HFFc6 (cell line): ENCODE results near the gene CUX1. TPM values are rescaled to one million over a fixed set of nuclear protein-coding genes. Genes with fewer than 3 reads are reported as not detected.
"Not testable (repeated sequence)": the region's sequence is repeated elsewhere in the genome, so short reads cannot be mapped to it uniquely, and the experiment has no call there.

Source experiments
- DNase-seq: peaks from one replicate; pipeline ENCODE4 v3.0.0-alpha.2; 2018
- H3K27ac Mint-ChIP-seq: 2 replicates; pipeline ENCODE4 v1.8.0; 2020; ENCODE audit warnings: mild to moderate bottlenecking, mixed read lengths
- H3K27me3 Mint-ChIP-seq: 2 replicates; pipeline ENCODE4 v1.8.0; 2021; ENCODE audit warnings: mild to moderate bottlenecking, moderate library complexity, mixed read lengths; ENCODE audit not compliant: insufficient read depth
- H3K36me3 Mint-ChIP-seq: 2 replicates; pipeline ENCODE4 v1.8.0; 2021; ENCODE audit warnings: low read depth, mixed read lengths
- H3K4me1 Mint-ChIP-seq: 2 replicates; pipeline ENCODE4 v1.8.0; 2020; ENCODE audit warnings: low read depth, mixed read lengths
- H3K4me3 Mint-ChIP-seq: 2 replicates; pipeline ENCODE4 v1.8.0; 2020; ENCODE audit warnings: mild to moderate bottlenecking, moderate library complexity, mixed read lengths
- H3K9me3 Mint-ChIP-seq: 2 replicates; pipeline ENCODE4 v1.8.0; 2020; ENCODE audit warnings: mild to moderate bottlenecking, mixed read lengths
- total RNA-seq, 6 experiments: library from RNA; stranded (reverse); fragmentation: NEBNext Ultra II Directional; extraction: Animal tissue kit (Norgen Biotek cat#: 25700); gene quantifications; 2 replicates in 1 of 6; 3 replicates in 5 of 6; pipeline ENCODE4 v1.2.3, GENCODE V29; 2021
- TF ChIP-seq, protein P1 (sequence below): fragments of 200-600 bp; sonication (generic); IDR thresholded peaks from 2 replicates; pipeline ENCODE4 v1.5.0; 2021; ENCODE audit warnings: antibody characterized with exemption, mild to moderate bottlenecking

The CUX1 gene
- total RNA-seq, 6 experiments from 2014 or later, result 46.9 to 64.2 (median 51.6) TPM

DNA sequence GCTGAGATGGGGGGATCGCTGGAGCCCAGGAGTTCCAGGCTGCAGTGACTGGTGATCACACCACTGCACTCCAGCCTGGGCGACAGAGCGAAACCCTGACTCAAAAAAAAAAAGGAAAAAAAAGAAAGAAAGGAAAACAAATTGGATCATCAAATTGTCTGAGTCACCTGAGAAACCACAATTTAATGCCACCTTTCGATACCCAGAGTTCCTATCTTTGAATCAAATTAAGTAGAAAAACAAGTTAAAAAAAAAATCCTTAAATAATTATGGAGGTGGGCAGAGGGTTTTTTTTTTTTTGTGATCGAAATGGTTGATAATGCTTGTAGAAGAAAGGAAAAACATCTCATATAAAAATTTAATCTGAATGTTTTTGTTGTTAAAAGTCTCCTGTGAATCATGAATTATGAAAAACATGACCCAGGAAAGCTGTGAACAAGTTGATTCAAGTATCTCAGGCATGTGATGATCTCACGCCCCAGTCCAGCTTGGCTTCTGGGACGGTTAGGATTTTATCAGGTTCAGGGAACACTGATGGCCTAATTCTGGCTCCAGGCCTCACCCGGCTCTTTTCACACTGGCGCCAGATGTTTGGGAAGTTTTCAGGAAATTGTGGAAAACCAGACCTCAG is 25.3 kb upstream of the CUX1 start:
- peaks cover 8% of the 10 kb centered on the region; the same call in 1 of the 2 replicates for H3K4me1 Mint-ChIP-seq
- peaks cover 19% of the 10 kb centered on the region for H3K27me3 Mint-ChIP-seq
- H3K36me3 Mint-ChIP-seq, result no peaks in the 10 kb centered on the region
- peak; percentile 45 for DNase-seq
- TF ChIP-seq, protein P1, sequence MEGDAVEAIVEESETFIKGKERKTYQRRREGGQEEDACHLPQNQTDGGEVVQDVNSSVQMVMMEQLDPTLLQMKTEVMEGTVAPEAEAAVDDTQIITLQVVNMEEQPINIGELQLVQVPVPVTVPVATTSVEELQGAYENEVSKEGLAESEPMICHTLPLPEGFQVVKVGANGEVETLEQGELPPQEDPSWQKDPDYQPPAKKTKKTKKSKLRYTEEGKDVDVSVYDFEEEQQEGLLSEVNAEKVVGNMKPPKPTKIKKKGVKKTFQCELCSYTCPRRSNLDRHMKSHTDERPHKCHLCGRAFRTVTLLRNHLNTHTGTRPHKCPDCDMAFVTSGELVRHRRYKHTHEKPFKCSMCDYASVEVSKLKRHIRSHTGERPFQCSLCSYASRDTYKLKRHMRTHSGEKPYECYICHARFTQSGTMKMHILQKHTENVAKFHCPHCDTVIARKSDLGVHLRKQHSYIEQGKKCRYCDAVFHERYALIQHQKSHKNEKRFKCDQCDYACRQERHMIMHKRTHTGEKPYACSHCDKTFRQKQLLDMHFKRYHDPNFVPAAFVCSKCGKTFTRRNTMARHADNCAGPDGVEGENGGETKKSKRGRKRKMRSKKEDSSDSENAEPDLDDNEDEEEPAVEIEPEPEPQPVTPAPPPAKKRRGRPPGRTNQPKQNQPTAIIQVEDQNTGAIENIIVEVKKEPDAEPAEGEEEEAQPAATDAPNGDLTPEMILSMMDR, result no peak
- H3K4me3 Mint-ChIP-seq, result no peak overlapping the region
- no peak overlapping the region for H3K27ac Mint-ChIP-seq
- H3K9me3 Mint-ChIP-seq, result peaks cover 12% of the 10 kb centered on the region; the same call in 1 of the 2 replicates

DNA sequence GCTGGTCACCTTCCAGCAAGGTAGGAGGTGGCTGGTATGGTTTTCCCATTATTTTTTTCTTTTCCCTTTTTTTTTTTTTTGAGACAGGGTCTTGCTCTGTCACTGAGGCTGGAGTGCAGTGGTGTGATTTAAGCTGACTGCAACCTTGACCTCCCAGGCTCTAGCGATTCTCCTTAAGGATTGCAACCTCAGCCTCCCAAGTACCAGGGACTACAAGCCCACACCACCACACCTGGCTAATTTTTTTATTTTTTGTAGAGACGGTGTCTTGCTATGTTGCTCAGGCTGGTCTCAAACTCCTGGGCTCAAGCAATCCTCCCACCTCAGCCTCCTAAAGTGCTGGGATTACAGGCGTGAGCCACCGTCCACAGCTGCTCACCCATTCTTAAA is 24.7 kb upstream of the CUX1 start:
- not testable (repeated sequence) for DNase-seq, H3K36me3 Mint-ChIP-seq, H3K9me3 Mint-ChIP-seq, H3K27ac Mint-ChIP-seq, H3K4me3 Mint-ChIP-seq, H3K4me1 Mint-ChIP-seq
- H3K27me3 Mint-ChIP-seq, result peaks cover 22% of the 10 kb centered on the region

DNA sequence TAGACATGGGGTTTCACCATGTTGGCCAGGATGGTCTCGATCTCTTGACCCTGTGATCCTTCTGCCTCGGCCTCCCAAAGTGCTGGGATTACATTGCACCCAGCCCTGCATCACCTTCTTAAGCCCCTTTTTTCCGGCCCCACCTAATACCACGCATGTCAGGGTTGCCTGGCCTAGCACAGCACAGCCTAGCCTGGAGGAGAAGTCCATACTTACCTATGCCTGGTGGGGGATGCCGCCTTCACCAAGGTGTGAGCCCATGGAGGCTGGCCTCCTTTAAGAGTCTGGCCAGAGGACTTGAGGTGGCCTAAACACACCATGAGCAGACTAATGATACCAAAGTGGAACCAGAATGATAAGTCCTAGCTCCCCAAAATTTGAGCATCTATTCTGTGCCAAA is 22.0 kb upstream of the CUX1 start:
- Mint-ChIP-seq H3K36me3 (no peaks in the 10 kb centered on the region), H3K4me3 (no peak overlapping the region), H3K27ac (no peak overlapping the region), H3K27me3 (peaks cover 17% of the 10 kb centered on the region), H3K9me3 (no peaks in the 10 kb centered on the region), H3K4me1 (peaks cover 8% of the 10 kb centered on the region; the same call in 1 of the 2 replicates)
- DNase-seq, result no peak
- TF ChIP-seq, protein P1, result no peak

DNA sequence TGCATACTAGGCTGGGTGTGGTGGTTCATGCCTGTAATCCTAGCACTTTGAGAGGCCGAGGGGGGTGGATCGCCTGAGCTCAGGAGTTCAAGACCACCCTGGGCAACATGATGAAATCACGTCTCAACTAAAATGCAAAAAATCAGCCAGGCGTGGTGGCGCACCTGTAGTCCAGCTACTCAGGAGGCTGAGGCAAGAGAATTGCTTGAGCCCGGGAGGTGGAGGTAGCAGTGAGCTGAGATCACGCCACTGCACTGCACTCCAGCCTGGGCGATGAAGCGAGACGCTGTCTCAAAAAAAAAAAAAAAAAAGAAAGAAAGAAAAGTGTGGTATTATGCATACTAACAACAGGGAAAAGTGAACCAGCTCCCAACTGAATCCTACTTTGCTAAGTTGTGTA is 19.3 kb upstream of the CUX1 start:
- H3K27ac Mint-ChIP-seq, H3K36me3 Mint-ChIP-seq, H3K4me3 Mint-ChIP-seq, H3K4me1 Mint-ChIP-seq, DNase-seq, H3K9me3 Mint-ChIP-seq: not testable (repeated sequence)
- peaks cover 34% of the 10 kb centered on the region for H3K27me3 Mint-ChIP-seq

DNA sequence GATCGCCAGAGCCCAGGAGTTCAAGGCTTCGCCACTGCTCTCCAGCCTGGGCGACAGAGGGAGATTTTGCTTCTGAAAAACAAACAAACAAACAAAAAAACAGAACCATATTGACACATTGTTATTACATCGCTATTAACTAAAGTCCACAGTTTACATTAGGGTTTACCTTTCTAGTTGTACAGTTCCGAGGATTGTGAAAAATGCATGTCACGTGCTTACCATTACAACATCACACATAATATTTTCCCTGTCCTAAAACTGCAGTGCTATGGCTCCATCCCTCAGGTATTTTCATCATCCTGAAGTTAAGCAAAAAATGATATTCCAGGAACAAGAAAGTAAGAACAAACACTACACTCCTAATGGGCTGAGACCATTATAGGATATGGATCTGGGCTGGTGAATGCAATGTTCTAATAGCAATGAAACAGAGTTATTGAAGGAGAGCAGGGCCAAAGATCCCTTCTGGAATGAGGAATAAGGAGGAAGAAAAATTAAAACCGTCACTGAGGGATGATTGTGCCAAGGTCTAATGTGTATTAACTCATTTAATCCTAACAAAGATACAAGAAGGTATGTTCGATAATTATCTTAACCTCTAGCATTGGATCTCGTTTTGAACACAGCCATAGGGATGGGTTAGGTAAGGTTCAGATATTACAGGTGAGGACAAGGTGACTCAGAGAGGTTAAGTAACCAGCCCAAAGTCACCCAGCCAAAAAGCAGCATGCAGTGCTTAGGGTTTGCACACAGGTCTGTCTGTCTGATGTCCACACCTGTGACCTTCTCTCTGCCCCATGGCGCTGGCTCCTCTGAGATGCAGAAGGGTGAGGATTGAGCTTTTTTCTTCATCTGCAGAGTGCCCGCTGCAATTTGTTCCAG is 14.0 kb upstream of the CUX1 start:
- Mint-ChIP-seq H3K9me3 (no peaks in the 10 kb centered on the region), H3K27ac (no peak overlapping the region), H3K4me3 (no peak overlapping the region), H3K27me3 (peaks cover 41% of the 10 kb centered on the region), H3K4me1 (peaks cover 9% of the 10 kb centered on the region), H3K36me3 (no peaks in the 10 kb centered on the region)
- TF ChIP-seq, protein P1, result no peak
- DNase-seq, result no peak

DNA sequence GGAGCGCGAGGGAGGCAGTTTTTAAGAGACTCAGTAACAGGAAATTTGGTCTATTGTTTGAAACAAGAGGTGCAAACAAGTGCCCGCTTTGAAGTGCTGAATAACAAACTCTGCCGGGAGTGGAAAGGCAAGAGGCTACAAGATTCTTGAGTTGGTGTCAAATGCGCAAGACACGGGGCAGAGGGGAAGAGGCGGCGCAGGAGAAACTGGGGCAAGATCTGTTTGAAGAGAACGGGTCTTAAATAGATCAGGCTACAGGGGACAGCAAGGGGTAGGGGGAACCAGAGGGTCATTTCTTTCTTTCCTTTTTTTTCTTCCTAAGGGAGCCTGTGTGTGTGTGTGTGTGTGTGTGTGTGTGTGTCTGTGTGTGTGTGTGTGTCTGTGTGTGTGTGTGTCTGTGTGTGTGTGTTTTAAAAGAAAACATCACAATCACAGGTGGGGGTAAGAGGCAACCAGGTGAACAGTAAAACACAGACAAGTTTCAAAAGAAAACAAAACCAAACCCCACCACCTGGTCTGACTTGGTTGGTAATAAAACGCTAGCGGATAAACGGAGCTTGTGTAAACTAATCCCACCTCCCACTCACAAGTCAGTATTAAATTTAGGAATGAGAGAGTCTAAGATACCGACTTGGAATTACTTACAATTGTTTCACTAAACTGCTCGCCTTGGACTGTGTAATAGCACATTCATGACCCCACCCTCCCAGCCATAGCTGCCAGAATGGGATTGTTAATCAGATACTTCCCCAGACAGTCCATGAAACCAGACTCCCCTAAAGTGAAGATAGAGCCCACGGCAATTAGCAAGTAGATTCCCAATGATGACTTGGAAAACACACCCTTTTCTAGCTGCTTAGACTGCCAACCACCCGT is 13.1 kb upstream of the CUX1 start:
- TF ChIP-seq, protein P1, result no peak
- H3K36me3 Mint-ChIP-seq, result no peaks in the 10 kb centered on the region
- H3K4me1 Mint-ChIP-seq, result peaks cover 9% of the 10 kb centered on the region
- H3K4me3 Mint-ChIP-seq, result no peak overlapping the region
- peaks cover 41% of the 10 kb centered on the region for H3K27me3 Mint-ChIP-seq
- H3K9me3 Mint-ChIP-seq, result no peaks in the 10 kb centered on the region
- DNase-seq, result no peak
- no peak overlapping the region for H3K27ac Mint-ChIP-seq
